ENCODE data around the gene PHLPP1. TPM values are rescaled to one million over a fixed set of nuclear protein-coding genes. Genes with fewer than 3 reads are reported as not detected.

The PHLPP1 gene
- total RNA-seq, 1 donor from 2014 or later, result 29.6 TPM

GRCh38 chr18:62865498-62865897, 150.2 kb downstream of the PHLPP1 start:
- Mint-ChIP-seq H3K27me3 (ENCODE audit: low read depth) (no peaks in the 10 kb centered on the region), H3K4me3 (no peak overlapping the region), H3K27ac (ENCODE audit: unreplicated experiment) (no peak overlapping the region), H3K4me1 (peaks cover 7% of the 10 kb centered on the region), H3K9me3 (no peaks in the 10 kb centered on the region), H3K36me3 (ENCODE audit: low read depth) (no peaks in the 10 kb centered on the region)
- TF ChIP-seq, protein P1, sequence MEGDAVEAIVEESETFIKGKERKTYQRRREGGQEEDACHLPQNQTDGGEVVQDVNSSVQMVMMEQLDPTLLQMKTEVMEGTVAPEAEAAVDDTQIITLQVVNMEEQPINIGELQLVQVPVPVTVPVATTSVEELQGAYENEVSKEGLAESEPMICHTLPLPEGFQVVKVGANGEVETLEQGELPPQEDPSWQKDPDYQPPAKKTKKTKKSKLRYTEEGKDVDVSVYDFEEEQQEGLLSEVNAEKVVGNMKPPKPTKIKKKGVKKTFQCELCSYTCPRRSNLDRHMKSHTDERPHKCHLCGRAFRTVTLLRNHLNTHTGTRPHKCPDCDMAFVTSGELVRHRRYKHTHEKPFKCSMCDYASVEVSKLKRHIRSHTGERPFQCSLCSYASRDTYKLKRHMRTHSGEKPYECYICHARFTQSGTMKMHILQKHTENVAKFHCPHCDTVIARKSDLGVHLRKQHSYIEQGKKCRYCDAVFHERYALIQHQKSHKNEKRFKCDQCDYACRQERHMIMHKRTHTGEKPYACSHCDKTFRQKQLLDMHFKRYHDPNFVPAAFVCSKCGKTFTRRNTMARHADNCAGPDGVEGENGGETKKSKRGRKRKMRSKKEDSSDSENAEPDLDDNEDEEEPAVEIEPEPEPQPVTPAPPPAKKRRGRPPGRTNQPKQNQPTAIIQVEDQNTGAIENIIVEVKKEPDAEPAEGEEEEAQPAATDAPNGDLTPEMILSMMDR (conservative IDR thresholded peaks at IDR 0.05), result no peak
- DNase-seq (ENCODE audit: low read depth, low spot score), result no peak

DNA sequence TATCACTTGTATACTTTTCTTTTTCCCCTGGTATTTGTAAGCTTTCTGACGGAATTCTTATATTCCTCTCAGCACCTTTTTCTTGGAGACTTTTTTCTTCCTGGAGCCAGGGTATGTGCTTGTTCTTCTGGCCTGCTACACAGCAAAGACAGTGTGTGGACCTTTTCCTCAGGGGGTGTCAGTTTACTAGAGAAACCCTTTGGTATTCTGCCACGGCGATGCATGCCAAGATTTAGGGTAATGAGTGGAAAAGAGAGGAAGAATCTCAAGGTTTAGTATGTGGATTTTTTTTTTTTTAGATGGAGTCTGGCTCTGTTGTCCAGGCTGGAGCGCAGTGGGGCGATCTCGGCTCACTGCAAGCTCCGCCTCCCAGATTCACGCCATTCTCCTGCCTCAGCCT, 152.2 kb downstream of the PHLPP1 start:
- TF ChIP-seq, protein P1 (conservative IDR thresholded peaks at IDR 0.05), result no peak
- Mint-ChIP-seq H3K36me3 (ENCODE audit: low read depth) (no peaks in the 10 kb centered on the region), H3K4me1 (peaks cover 13% of the 10 kb centered on the region), H3K9me3 (no peaks in the 10 kb centered on the region), H3K27ac (ENCODE audit: unreplicated experiment) (no peak overlapping the region), H3K4me3 (no peak overlapping the region), H3K27me3 (ENCODE audit: low read depth) (no peaks in the 10 kb centered on the region)
- no peak for DNase-seq (ENCODE audit: low read depth, low spot score)

DNA sequence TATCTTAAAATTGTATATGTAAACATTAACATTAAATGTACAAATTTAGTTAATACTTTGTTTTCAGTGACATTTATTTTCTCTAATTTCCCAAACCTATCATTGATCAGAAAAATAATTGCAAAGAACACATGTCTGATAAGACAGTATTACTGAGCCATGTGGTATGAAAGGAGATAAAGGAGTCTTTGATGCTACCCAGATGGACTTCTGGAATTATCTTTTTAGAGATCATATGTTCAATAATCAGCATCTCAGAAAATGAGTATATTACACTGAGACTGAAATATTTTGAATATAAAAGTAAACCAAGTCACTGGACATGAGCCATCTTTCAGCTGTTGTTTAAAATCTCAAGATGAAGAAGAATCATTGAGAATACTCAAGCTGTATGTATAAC, 153.3 kb downstream of the PHLPP1 start:
- H3K4me3 Mint-ChIP-seq, result no peak overlapping the region
- H3K27ac Mint-ChIP-seq (ENCODE audit: unreplicated experiment), result no peak overlapping the region
- H3K27me3 Mint-ChIP-seq (ENCODE audit: low read depth), result no peaks in the 10 kb centered on the region
- H3K36me3 Mint-ChIP-seq (ENCODE audit: low read depth), result no peaks in the 10 kb centered on the region
- H3K9me3 Mint-ChIP-seq, result no peaks in the 10 kb centered on the region
- H3K4me1 Mint-ChIP-seq, result peaks cover 13% of the 10 kb centered on the region
- no peak for DNase-seq (ENCODE audit: low read depth, low spot score)
- TF ChIP-seq, protein P1 (conservative IDR thresholded peaks at IDR 0.05), result no peak

- DNase-seq (ENCODE audit: low read depth, low spot score), result no peak
- TF ChIP-seq, protein P1 (conservative IDR thresholded peaks at IDR 0.05), result no peak
- H3K27me3 Mint-ChIP-seq (ENCODE audit: low read depth), result no peaks in the 10 kb centered on the region
- no peaks in the 10 kb centered on the region for H3K36me3 Mint-ChIP-seq (ENCODE audit: low read depth)
- no peak overlapping the region for H3K27ac Mint-ChIP-seq (ENCODE audit: unreplicated experiment)
- H3K4me1 Mint-ChIP-seq, result peaks cover 18% of the 10 kb centered on the region
- H3K4me3 Mint-ChIP-seq, result no peak overlapping the region
- no peaks in the 10 kb centered on the region for H3K9me3 Mint-ChIP-seq
Observed at GRCh38 chr18:62870643-62871042, 155.3 kb downstream of the PHLPP1 start.

DNA sequence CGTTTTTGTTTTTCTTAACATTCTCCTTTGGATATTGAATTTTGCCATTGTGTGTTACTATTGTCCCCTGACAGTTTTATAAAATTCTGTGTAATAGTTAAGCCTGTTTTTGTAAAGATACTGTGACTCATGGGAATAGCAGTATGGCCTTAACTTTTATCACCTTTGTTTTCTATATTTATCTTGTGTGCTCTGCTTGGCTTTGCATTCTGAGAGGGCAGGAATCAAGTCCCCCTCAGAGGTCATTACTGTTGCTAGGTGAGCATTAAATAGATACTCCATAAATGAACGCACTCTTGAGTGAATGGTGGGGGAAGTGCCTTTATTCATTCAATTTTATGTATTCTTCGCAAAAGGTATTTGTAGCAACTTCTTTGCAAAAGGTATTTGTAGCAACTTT, 160.0 kb downstream of the PHLPP1 start:
- Mint-ChIP-seq H3K36me3 (ENCODE audit: low read depth) (no peaks in the 10 kb centered on the region), H3K27ac (ENCODE audit: unreplicated experiment) (no peak overlapping the region), H3K27me3 (ENCODE audit: low read depth) (no peaks in the 10 kb centered on the region), H3K4me3 (no peak overlapping the region), H3K4me1 (peaks cover 35% of the 10 kb centered on the region), H3K9me3 (no peaks in the 10 kb centered on the region)
- DNase-seq (ENCODE audit: low read depth, low spot score), result no peak
- TF ChIP-seq, protein P1 (conservative IDR thresholded peaks at IDR 0.05), result no peak

GRCh38 chr18:62876111-62876510, 160.8 kb downstream of the PHLPP1 start:
- Mint-ChIP-seq H3K4me3 (no peak overlapping the region), H3K27ac (ENCODE audit: unreplicated experiment) (no peak overlapping the region), H3K27me3 (ENCODE audit: low read depth) (no peaks in the 10 kb centered on the region), H3K4me1 (peaks cover 35% of the 10 kb centered on the region), H3K36me3 (ENCODE audit: low read depth) (no peaks in the 10 kb centered on the region), H3K9me3 (no peaks in the 10 kb centered on the region)
- TF ChIP-seq, protein P1 (conservative IDR thresholded peaks at IDR 0.05), result no peak
- DNase-seq (ENCODE audit: low read depth, low spot score), result no peak
